ENCODE results near the gene TUT7.
"Not testable (repeated sequence)": the region's sequence is repeated elsewhere in the genome, so short reads cannot be mapped to it uniquely, and the experiment has no call there.

Gene TUT7

DNA sequence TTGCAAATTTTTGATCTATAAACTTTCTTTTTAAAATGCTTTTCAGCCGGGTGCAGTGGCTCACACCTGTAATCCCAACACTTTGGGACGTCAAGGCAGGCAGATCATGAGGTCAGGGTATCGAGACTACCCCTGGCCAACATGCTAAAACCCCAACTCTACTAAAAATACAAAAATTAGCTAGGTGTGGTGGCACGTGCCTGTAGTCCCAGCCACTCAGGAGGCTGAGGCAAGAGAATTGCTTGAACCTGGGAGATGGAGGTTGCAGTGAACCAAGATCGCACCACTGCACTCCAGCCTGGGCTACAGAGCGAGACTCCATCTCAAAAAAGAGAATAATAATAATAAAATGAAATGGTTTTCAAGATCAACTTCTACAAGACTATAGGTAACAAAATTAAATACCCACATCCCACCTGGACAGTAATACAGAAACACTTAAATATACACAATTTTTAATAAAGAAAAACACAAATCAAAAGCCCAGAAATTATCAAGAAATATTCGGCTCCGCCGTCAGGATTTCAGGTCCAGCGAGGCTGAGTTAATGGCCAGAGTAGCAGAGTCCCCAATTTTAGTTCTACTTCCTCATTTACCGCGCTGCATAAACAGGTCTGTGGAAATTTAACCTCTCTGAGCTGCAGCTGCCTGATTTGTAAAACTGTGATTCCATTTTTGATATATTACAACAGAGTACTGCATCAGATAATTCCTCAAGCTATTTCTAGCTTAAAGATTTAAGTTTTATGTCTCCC, 4.0 kb downstream of the TUT7 start:
- DNase-seq = no peak

DNA sequence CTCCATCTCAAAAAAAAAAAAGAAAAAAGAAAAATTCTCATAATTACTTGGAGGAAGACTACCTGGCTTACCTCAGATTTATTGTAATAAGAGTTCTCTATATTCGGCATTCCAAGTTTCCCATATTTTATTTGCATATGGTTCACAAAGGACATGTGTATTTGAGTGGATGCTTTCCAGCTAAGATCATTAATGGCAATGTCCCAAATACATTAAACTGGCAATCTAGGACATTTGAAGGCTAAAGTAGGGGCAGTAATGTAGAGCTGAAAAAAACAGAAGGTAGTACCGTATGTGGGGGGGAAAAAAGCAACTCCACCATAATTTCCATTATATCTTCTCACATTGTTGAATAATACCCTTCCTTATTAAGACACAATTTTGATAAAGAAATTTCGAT, 4.9 kb downstream of the TUT7 start:
- no peak for DNase-seq

DNA sequence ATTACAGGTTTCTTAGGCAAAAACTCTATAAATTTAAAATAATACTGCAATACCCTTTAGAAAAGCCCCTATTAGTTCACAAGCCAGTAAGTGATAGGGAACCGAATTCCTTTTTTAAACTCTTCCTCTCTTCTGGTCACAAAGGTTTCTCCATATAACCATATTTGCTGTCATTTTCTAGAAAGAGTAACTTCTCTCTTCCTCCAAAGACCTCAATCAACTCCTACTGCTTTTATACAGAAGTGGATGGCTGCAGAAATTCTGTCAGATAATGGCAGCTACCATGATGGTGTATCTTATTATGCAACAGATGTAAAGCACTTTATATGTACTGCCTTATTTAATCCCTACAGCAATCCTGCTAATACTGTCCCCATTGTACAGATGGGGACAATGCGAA, 6.2 kb downstream of the TUT7 start:
- DNase-seq = no peak

DNA sequence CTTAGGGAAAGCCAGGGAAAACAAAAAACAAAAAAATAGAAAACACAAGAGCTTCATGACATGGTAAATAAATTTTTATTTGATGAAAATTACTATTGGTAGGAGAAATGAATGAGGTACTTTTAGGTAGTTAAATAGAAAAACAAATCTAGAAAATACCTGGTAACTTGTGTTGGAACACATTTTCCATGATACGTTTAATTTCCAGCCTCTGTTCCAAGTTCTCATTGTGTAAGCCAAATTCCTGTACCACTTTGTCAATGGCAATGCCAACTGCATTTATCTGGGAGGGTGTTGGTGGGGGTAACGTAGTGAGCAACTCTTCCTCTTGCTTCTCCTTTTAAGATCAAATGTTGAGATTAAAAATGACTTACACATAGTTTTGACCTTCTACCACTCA, 9.4 kb downstream of the TUT7 start:
- no peak for DNase-seq

DNA sequence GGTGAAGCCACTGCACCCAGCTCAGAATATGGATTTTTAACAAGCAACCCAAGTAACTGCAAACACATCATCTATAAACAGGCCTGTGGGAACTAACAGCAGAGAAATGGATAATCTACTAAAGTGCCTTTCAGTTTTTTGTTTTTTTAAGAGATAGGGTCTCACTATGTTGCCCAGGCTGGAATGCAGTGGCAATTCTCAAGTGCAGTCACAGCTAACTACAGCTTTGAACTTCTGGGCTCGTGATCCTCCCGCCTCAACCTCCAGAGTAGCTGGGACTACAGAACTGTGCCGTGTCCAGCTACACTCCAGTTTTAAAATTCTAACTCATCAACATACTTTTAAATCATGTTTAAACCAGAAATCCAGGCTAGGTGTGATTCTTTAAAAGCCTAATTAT, 11.9 kb downstream of the TUT7 start:
- no peak for DNase-seq

DNA sequence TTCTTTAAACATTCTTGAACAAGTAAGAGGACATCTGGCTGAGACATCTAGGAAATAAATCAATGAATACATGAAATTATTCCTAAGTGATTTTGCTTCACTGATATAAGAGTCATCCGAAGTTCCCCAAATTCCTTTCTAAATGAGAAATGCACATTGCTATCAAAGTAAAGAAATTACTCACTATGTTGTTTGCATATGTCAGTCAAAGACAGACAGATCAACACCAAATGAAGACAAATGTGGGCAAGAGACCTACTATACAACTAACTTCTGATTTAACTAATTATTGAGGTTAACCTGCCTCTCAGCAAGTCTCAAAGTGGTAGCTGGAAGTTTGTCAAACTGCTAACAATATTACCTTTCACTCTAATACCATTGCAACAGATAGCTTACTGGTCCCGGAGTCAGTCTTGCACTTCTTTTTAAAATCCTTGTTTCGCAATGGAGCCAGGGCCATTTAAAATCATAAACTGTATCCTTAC, 13.2 kb downstream of the TUT7 start:
- no peak for DNase-seq

DNA sequence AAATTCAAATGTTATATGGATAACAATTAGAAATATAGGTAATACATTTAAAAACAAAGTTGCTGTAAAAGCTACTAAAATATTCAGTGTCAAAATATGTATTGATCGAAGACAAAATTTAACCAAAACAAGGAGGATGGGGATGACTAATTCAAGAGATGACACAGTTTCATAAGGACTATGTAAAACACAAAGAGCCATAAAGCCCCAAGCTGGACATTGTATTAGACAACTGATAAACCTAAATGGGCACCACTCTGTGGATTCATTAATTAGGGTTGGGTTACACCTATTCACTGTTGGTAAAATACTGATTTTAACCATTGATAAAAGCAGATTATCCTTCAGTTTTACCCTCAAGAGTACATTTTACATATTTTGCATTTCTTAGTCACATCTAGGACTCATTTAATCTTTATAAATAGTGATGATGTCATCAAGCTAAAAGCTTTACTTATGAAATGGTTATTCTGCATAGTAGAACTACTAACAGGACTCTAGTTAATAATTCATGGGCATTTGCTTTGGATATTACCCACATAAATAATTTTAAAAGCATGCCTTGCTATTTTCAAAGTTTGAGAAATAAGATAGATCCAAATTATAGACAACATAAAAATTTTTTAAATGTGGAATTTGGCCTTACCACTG, 13.7 kb downstream of the TUT7 start:
- no peak for DNase-seq

DNA sequence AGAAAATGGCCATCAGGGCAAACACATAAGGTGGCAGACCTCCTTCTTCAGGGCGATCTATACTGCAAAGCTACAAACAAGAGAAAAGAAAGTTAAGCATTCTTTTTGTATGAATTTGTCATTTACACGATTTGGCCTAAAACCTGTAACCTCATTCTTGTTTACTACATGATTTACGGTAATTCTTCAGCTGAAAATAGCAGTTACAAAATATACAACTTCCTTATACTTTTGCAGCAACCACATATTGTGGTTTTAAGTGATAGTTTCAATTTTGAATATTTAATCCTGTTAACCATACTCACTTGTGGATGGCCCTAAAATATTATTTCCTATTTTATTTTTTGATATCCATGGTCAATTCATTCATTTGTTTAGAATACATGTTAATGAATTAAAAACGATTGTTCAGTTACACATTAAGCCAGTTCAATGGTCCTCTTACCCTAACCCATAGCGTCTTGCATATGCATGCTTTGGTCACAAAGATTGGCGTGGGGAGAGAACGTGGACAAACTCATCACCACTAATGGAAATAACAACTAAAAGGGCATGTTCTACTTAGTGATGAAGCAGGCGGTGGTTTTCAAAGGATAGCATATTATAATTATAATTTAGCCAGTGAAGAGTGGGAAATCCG, 16.6 kb downstream of the TUT7 start:
- no peak for DNase-seq

DNA sequence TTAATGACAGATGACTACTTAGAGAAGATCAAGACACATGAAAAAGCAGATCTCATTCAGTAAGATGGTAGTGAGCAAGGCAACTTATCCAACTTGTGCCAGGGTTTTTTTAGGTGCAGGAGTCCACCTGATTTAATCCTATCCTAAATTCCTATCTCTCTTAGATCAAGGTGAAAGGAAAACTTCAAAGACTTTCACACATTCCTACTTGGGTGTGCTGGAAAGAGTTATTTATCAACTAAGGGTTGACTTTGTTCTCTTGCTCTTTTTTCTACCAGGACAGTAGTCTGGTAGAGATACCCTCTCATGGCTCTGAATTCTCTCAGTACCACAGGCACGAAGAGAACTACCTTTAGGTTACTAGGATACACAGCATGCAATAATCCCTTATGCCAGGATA, 18.2 kb downstream of the TUT7 start:
- DNase-seq = no peak

DNA sequence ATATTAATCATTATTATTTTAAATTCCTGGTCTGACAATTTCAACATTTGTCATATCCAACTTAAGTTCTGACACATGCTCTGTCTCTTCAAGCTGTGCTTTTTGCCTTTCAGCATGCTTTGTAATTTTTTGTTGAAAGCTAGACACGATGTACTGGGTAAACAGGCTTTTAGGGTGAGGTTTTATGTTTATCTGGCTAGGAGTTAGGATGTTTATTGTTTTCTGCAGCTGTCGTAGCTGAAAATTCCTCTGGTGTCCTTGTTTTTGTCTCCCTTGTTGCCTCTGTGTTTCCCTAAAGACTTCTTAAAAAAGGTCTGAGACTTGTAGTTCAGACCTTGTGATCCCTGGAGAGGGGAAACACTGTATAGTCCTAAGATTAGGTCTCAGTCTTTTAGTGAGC, 20.6 kb downstream of the TUT7 start:
- DNase-seq = no peak

DNA sequence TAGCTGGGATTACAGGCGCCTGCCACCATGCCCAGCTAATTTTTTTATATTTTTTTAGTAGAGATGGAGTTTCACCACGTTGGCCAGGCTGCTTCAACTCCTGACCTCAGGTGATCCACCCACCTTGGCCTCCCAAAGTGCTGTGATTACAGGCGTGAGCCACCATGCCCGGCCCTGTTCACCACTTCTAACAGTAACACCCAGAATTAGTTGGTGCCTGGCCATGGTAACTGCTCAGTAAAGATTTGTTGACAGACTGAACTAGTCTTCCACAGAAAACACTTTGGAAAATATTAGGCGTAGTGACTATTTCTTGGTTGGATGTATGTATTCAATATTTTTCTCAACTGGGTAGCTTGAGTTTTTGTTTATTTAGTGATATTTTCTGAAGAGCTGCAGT, 24.0 kb downstream of the TUT7 start:
- no peak for DNase-seq

DNA sequence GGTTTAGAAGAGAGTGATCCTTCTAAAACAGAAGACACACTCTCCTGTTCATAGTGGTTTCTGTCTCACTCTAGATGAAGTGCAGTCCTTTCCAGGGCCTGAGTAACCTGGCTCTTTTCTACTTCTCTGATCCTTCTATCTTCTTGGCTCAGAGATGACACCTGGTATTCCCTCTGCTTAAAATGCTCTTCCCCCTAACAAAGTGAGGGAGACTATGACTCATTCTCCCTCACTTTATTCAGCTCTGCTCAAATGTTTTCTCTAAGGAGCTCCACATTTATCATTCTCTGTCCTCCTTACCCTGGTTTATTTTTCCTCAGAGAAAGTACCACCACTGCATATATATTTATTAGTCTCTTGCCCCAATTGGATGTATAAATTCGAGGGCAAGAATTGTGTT, 24.6 kb downstream of the TUT7 start:
- no peak for DNase-seq

DNA sequence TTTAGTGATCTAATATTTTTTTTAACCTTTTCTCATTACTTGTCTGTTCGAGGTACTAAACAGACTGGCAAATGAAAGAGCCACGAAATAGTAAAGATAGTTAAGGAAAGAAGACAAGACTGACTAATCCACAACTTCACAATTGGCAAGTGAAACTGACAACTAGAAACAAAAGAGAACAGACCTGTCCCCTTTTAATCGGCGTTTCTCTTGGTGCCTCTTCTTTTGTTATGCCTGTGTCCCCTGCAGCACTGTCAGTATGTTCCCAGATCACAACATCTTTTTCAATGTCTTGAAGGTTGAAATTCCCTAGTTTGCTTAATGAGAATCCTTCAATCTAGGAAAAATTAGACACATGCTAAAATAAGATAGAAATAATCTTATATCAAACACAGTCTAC, 26.1 kb downstream of the TUT7 start:
- no peak for DNase-seq

DNA sequence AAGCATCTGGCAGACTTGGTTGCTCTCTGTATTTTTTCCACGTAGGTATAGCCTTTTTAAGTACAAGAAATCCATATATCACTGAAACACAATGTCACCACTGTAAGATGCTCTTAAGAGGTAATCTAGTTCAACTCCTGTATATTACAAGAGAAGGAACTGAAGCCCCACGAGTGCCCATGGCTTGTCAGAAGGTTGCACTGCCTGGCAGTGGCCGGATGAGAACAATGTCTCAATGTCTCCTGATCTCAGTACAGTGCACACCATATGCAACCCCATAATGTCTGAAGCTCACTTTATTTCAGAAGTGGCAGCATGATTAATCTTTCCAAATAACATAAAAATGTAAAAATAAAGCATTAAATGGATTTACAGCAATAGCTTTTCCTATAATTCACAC, 27.7 kb downstream of the TUT7 start:
- DNase-seq = no peak

DNA sequence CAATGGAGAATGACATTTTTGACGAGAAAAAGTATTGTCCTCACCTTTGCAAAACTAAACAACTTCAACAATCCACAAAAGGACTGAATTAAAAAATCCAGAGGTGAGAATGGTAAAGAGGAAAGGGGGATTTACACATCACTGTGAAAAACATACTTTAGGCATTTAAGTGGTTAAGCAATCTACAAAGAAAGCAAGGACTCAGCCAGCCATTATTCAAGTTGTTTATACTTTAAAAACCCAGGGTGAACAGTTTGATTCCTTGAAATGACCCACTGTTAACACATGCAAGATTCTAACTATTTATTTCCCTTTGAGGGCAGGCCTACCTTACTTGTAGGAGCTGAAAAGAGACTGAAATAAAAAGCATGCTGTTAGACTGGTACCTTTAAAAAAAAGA, 29.3 kb downstream of the TUT7 start:
- DNase-seq = no peak

DNA sequence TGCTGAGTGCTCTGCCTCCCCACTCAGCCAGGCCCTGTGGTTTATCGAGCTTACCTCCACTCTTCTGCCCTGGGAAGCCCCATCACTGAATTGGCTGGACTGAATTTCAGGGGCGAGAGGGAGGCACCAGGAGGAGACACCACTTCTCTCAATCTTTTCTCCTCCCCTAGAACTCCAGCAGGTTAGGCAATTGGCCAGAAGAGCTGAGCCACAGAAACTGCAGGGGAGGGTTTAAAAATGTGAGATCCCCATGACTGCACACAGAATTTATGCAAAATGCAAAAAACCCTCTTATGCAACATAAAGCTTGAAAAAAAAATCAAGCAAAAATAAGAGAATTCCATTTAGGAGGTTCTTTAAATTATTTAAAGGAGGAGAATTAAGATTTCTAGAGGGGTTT, 29.9 kb downstream of the TUT7 start:
- DNase-seq = no peak

DNA sequence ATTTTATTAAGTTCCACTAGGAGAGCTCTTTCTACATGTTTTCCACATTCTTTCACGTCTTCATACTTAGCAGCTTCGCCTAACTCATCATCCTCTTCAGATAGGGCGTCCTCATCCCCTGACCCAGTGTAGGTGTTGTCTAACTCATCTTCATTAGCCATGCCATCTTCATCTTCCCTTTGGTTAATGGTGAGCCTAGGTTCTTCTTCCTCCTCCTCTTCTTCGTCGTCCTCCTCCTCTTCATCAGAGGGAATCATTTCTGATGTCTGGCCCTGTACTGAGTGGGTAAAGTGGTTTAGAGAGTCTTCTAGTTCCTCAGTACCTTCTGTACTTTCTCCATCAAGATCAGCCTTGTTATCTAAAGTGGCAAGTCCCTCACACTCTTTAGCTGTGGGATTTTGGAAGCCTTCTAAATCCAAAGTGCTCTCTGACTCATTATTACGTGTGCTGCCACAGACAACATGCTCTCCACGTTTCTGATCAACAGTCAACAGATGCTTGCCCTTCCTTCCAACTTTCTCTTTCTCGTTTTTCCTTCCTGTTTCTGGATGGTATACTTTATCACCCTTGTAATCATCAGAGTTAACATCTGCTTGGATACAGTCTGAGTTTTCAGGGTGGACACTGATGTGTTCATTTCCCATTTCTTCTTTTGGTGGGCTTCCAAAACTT, 31.1 kb downstream of the TUT7 start:
- DNase-seq = no peak

DNA sequence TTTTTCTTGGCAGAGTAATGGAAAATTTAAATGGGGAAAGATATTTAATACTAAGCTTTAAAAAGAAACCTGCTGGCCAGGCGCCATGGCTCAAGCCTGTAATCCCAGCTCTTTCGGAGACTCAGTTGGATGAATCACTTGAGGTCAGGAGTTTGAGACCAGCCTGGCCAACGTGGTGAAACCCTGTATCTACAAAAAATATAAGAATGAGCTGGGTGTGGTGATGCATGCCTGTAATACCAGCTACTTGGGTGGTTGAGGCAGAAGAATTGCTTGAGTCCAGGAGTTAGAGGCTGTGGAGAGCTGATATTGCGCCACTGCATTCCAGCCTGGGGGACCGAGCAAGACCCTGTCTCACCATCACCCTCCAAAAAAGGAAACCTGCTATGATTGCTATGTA, 32.8 kb downstream of the TUT7 start:
- DNase-seq = no peak

DNA sequence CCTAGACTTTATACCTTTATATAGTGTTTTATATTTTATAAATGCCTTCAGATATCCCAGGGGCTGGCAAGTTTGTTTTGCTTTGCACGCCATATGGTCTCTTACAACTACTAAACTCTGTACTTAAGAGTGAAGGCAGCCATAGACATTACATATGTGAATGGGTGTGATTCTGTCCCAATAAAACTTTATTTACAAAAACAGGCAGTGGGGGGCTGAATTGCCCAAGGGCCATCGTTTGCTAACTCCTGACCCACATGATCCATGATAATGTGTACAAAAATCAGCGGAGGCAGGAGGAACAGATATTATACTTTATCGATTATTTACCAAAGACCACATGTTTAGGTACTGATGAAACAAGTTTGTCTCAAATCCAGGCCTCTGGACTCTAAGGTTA, 36.0 kb downstream of the TUT7 start:
- no peak for DNase-seq

DNA sequence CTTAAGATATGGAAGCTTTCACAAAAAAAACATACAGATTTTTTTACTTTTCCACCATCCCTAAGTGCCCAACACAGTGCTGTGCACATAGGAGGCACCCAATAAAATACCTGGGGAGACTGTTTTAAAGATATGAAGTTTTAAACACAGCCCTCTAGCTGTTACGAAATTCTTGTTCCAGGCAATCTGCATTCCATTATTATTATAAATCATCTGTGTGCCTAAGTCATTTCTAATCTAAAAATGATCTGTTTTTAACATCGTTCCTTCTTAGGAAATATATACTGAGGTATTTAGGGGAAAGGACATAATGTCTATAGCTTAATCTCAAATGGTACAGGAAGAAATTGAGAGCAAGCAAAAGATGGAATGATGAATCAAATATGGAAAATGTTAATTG, 39.1 kb downstream of the TUT7 start:
- DNase-seq = no peak

DNA sequence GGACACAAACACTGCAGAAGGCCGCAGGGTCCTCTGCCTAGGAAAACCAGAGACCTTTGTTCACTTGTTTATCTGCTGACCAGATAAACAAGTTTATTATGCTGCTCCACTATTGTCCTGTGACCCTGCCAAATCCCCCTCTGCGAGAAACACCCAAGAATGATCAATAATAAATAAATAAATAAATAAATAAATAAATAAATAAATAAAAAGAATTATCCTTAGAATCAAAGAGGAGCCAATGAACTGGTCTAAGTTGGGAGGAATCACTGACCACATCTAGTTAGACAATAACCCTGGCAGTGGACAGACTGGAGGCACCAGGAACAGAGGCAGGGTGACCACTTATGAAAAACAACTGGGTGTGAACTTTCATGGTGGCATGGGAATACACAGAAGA, 41.3 kb downstream of the TUT7 start:
- DNase-seq = not testable (repeated sequence)

DNA sequence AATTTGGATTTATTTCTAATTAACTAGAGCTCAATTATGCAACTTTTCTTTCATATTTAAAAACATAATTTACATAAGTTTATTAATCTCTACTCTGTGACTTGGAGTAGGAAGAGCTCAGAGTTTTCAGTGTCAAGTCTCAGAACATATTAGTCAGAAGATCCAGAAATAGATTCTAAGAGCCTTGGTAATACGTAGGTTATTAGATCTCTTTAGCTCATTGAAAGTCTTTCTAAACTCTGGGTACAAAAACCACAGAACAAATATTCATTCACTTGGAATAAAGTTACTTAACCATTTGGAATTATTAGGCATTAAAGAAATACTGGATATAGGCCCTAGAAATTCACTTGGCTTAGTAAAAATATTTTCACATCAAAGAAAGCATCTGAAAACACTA, 45.5 kb downstream of the TUT7 start:
- no peak for DNase-seq

DNA sequence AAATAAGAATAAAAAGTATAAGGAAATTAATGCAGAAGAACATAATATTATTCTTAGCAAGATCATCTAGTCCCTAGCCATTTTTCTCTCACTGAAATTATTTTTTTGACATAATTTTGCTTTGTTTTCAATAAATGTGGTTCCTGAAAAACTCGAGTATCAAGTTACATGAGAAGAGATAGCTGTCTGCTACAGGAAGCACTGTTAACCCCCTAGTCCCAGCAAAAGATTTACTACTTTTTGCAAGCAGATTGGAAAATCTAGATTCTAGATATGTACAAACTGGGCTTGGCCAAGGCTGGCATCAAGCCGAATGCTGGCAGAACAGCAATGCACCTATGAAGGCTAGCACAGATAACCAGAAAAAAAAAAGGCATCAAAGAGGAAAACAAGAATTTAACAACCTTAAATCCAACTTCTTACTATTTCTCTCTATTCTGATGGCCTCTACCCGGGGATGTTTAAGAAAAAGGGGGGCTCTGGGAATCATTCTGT, 49.9 kb downstream of the TUT7 start:
- no peak for DNase-seq
